WTC11 (cell line): ENCODE data around the gene RCN1.

ENCODE experiments used
- CTCF ChIP-seq: fragments of 200-600 bp; IDR thresholded peaks from 2 replicates; pipeline ENCODE4 v1.8.0; 2022; ENCODE audit warnings: antibody characterized with exemption
- E2F1 ChIP-seq: sonication (generic); formaldehyde crosslinking; IDR thresholded peaks from 2 replicates; pipeline ENCODE4 v1.8.0; 2022; ENCODE audit warnings: mild to moderate bottlenecking, missing genetic modification reagents
- ESRRA ChIP-seq: sonication (generic); formaldehyde crosslinking; IDR thresholded peaks from 2 replicates; pipeline ENCODE4 v1.8.1; 2022; ENCODE audit warnings: mild to moderate bottlenecking, missing genetic modification reagents, borderline replicate concordance
- HMGXB4 ChIP-seq: sonication (generic); formaldehyde crosslinking; IDR thresholded peaks from 2 replicates; pipeline ENCODE4 v1.8.1; 2023; ENCODE audit warnings: mild to moderate bottlenecking, moderate library complexity, missing genetic modification reagents
- MLX ChIP-seq: sonication (generic); formaldehyde crosslinking; IDR thresholded peaks from 2 replicates; pipeline ENCODE4 v1.8.1; 2023; ENCODE audit warnings: mild to moderate bottlenecking, missing genetic modification reagents, moderate library complexity
- NFYB ChIP-seq: sonication (generic); formaldehyde crosslinking; conservative IDR thresholded peaks from 2 replicates; pipeline ENCODE4 v1.8.0; 2022; ENCODE audit warnings: low read depth, missing genetic modification reagents
- SP1 ChIP-seq: sonication (generic); formaldehyde crosslinking; conservative IDR thresholded peaks from 2 replicates; pipeline ENCODE4 v1.8.1; 2022; ENCODE audit warnings: missing genetic modification reagents
- STAT6 ChIP-seq: sonication (generic); formaldehyde crosslinking; conservative IDR thresholded peaks from 2 replicates; pipeline ENCODE4 v1.8.1; 2023; ENCODE audit warnings: mild to moderate bottlenecking, low read depth, missing genetic modification reagents, moderate library complexity
- TEAD4 ChIP-seq: sonication (generic); formaldehyde crosslinking; IDR thresholded peaks from 2 replicates; pipeline ENCODE4 v1.8.0; 2022; ENCODE audit warnings: mild to moderate bottlenecking, missing genetic modification reagents

GRCh38 chr11:32068134-32068870, 22.6 kb upstream of the RCN1 start:
- TF ChIP-seq ESRRA: no peak
- no peak for TF ChIP-seq E2F1
- TF ChIP-seq HMGXB4: no peak
- no peak for TF ChIP-seq CTCF
- TF ChIP-seq MLX: no peak
- no peak for TF ChIP-seq STAT6
- no peak for TF ChIP-seq NFYB (CRISPR knock-in tag)
- TF ChIP-seq SP1 (CRISPR knock-in tag): no peak
- no peak for TF ChIP-seq TEAD4
